GM10847 (cell line): Measurements from ENCODE around the gene TACO1.

Experiments used
- POLR2A ChIP-seq: IDR thresholded peaks from 2 replicates; pipeline ENCODE4 v1.6.1; 2011; ENCODE audit not compliant: insufficient read length; ENCODE audit errors: extremely low read depth

The TACO1 gene

DNA sequence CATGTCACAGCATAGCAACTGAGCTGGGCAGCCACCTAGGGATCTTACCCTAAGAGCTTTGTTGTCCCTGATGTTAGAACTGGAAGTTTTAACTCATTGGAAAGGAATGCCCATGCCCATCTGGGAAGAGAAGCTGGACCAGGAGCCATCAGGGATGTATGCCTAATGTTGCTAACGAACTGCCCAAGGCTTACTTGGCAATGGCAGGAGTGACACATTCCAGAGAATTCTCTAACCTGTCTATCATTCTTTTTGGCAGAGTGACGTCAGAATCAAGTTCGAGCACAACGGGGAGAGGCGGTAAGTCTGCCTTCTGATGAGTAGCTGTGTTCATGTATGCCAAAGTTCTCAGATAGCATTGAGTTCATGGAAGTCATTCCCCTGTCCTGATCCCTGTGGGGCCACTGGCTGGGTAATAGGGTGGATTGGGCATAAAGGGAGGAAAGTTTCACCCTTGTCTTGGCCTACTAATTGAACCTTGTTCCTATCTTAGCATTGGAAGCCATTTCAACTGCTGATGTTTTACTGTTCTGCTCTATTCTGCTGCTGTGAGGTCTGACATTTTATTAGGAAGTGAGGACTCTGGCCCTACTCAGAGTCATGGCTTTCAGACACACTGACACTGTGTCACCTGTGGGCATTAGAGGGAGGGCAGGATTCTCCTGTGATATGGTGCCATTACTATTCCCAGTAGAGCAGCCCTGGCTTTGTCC is 45.2 kb downstream of the TACO1 start:
- no peak for TF ChIP-seq POLR2A

DNA sequence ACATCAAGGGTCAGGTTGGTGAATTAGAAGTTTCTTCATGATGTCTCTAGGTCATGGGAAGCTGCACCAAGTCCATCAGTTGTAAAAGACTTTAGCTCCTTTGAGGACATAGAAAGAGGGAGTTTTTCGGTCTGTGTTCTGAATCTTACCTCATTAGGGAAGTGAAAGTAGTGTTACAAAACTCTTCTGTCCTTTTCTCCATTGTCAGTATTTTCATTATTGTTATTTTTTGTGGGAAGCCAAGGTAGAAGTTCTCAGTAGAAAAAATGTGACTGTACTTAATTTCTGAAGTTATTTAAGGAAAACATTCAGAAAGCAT is 45.8 kb downstream of the TACO1 start:
- TF ChIP-seq POLR2A, result no peak

DNA sequence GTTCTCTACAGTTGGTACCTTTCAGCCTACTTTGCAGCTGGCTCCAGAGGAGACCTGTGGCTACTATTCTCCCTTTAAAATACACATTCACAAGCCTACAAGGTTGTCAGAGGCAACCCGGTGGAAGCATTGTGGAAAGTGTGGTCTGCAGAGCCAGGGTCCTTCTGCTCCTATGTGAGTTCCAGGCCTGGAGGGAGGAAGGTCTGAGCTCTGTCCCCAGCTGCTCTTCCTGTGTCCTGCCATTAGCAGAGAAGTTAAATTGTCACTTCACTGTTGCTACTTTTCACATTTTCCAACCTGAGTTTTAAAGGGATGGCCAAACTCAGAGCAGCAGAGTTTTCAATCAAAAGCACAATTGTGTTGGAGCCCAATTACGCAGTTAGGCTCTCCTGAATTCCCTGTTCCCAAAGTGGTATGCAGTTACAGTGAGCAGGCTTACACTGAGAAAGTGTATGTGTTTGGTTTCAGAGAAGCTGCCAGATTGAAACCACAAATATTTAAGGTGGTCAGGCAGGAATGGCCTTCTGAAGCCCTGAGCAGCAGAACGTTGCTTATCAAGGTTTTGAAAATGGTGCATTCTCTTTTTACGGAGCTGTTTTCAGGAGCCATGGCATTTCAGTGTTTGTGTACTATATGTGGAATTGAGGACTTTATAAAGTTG is 46.5 kb downstream of the TACO1 start:
- TF ChIP-seq POLR2A, result no peak

DNA sequence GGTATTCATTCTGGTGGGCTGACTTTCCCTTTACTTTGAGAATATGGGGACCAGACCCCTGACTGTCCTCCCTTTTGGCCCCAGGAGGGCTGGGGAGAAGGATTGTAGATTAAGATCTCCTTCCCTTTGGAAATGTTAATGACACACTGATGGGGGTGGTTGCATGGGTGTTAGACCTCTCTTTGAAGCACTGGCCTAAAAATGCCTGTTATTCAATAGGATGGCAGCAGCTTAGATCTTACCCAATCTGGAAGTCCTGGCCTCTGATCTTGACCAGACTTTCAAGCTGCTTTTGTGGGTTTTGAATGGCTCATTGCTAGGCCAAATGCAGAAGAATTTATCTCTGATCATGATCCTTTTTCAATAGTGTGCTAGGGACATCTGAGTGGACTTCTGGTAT is 47.2 kb downstream of the TACO1 start:
- TF ChIP-seq POLR2A, result no peak

DNA sequence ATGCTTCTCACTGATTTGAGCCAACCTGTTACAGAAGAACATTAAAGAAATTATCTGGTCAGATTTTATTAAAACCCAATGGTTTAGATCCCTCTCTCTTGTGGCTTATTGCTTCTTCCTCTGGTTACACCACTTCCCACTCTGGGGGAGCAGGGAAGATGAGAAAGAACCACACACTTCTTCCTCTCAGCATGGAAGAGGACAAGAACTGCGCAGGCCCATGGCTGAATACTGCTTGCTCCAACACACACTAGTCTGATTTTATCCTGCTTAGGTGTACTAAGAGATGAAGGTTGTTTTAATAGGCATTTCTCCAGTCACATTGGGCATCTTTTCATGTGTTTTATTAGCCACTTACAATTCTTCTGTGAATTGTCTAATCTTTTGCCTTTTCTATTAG is 49.1 kb downstream of the TACO1 start:
- no peak for TF ChIP-seq POLR2A

DNA sequence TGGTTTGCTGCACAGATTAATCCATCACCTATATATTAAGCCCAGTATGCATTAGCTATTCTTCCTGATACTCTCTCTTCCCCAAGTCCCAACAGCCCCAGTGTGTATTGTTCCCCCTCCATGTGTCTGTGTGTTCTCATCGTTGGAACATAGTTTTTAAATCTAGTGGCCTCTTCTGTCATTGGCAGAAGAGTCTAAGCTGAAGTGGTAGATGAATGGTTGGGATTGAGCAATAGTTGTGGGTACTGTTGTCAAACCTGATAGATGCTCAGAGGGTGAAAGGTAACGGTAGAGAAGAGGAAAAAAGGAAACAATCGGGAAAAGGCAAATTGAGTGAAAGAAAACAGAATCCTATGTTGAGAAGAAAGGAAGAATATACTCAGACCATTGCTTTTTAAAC is 51.4 kb downstream of the TACO1 start:
- no peak for TF ChIP-seq POLR2A

DNA sequence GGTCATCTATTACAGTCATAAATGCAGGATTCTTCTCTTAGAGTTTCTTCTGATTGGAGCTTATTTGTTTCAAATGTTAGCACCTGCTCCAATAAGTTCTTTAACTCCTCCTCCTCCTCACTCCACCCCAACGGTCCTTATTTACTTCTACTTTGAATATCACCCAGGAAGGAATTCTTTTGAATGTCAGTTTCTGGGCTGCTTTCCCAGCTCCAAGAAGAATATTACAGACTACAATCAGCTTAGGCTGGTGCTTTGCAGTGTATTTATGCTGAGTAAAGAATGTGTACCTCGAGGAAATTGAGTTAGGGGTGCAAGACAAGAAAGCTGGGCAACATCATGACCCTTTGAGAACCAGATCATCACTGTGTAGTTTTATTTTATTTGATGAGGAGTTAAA is 52.4 kb downstream of the TACO1 start:
- TF ChIP-seq POLR2A, result no peak

DNA sequence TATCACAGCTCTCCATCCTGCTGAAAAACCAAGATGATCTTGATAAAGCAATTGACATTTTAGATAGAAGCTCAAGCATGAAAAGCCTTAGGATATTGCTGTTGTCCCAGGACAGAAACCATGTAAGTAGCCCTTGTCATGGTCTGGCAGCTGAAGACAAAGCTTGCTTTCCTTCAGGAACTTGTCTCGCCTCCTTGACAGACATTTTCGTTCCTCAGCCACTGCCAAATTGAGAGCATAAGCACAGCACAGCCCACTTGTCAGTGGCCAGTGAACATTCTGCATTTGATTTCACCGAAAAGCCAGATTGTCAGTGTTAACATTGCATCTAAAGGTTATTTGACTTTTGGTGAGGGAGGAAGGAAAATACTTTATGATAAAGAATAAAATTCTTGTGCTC is 57.1 kb downstream of the TACO1 start:
- TF ChIP-seq POLR2A, result no peak
